Panc1 (cell line): ENCODE measurements around the gene BTN2A1. TPM values are rescaled to one million over a fixed set of nuclear protein-coding genes. Genes with fewer than 3 reads are reported as not detected.

ENCODE experiments used
- ATAC-seq: fragments of 200-7000 bp; cut with Tn5 transposase; 2 replicates; pipeline ENCODE4 v1.9.1; 2020; ENCODE audit warnings: mild to moderate bottlenecking, moderate library complexity
- BruUV-seq: library from RNA; stranded (reverse); fragments of 400-500 nt; replicated peaks from 2 replicates; lab custom pipeline; 2021; lab: Mats Ljungman, UMichigan
- CTCF ChIA-PET: fragments of 300-600 bp; sonication (Branson Sonifier 250); formaldehyde crosslinking; loops from one replicate; lab custom pipeline; 2022; ENCODE audit warnings: antibody characterized with exemption; lab: Charles Lee
- POLR2A ChIA-PET: fragments of 300-600 bp; sonication (Branson Sonifier 250); formaldehyde crosslinking; loops from one replicate; lab custom pipeline; 2022; ENCODE audit warnings: antibody characterized with exemption; lab: Charles Lee
- DNase-seq: peaks from one replicate; pipeline ENCODE4 v3.0.0-alpha.2; 2010; ENCODE audit warnings: low read depth, low spot score
- H3K27ac ChIP-seq: 2 replicates; pipeline ENCODE4 v1.5.1; 2011; ENCODE audit warnings: mild to moderate bottlenecking, low read length, inconsistent platforms
- H3K27me3 ChIP-seq: fragments of 200-500 bp; sonication (Bioruptor generic); 2 replicates; pipeline ENCODE4 v1.6.0; 2014; ENCODE audit warnings: low read length, inconsistent platforms; ENCODE audit not compliant: control insufficient read depth, insufficient read depth
- H3K36me3 ChIP-seq: fragments of 200-500 bp; sonication (Bioruptor generic); 2 replicates; pipeline ENCODE4 v1.5.1; 2014; ENCODE audit warnings: inconsistent platforms, mild to moderate bottlenecking, low read length, moderate library complexity; ENCODE audit not compliant: control insufficient read depth, insufficient read depth
- H3K4me1 ChIP-seq: 2 replicates; pipeline ENCODE4 v1.5.1; 2011; ENCODE audit warnings: inconsistent platforms, mild to moderate bottlenecking, low read length, moderate library complexity; ENCODE audit not compliant: control insufficient read depth, insufficient read depth
- H3K4me3 ChIP-seq, 2 experiments: 2 replicates each; pipeline ENCODE4 v1.5.1; 2011 to 2012; ENCODE audit warnings: low read depth in 2 of 2, low read length in 2 of 2, mild to moderate bottlenecking in 2 of 2, inconsistent platforms in 1 of 2, moderate library complexity in 1 of 2
- H3K9me3 ChIP-seq: fragments of 200-500 bp; sonication (Bioruptor generic); 2 replicates; pipeline ENCODE4 v1.5.1; 2014; ENCODE audit warnings: low read depth, mild to moderate bottlenecking, inconsistent platforms, low read length, moderate library complexity; ENCODE audit not compliant: control insufficient read depth, insufficient read depth
- POLR2AphosphoS5 ChIP-seq: IDR thresholded peaks from 2 replicates; pipeline ENCODE4 v1.6.1; 2012; ENCODE audit warnings: mild to moderate bottlenecking, low read depth, low read length, moderate library complexity
- SIN3A ChIP-seq: IDR thresholded peaks from 2 replicates; pipeline ENCODE4 v1.6.1; 2012; ENCODE audit warnings: low read depth, mild to moderate bottlenecking, low read length, moderate library complexity, borderline replicate concordance; ENCODE audit not compliant: insufficient read depth
- TCF7L2 ChIP-seq: IDR thresholded peaks from 2 replicates; pipeline ENCODE4 v1.6.1; 2011; ENCODE audit warnings: mild to moderate bottlenecking, low read depth, low read length, inconsistent platforms
- in situ Hi-C: cut with HindIII; loops from 2 replicates; pipeline ENCODE4 v1.10.0; 2016; ENCODE audit warnings: low sequenced_read_pairs, low pct_unique_long_range_greater_than_20kb
- intact Hi-C: fragments of 100-400 bp; cut with micrococcal nuclease; formaldehyde crosslinking; loops from one replicate; pipeline ENCODE4 v1.10.0; 2022; ENCODE audit not compliant: unreplicated experiment
- total RNA-seq: library from RNA; stranded (reverse); gene quantifications from one replicate; pipeline ENCODE4 v1.2.1, GENCODE V29; 2021; ENCODE audit not compliant: unreplicated experiment
- TF ChIP-seq, protein P1 (sequence below), 2 experiments: IDR thresholded peaks; 2 replicates each; pipeline ENCODE4 v1.6.1; 2011 to 2012; ENCODE audit warnings: low read depth in 2 of 2, control low read depth in 1 of 2, low read length in 1 of 2, mild to moderate bottlenecking in 1 of 2, moderate library complexity in 1 of 2; ENCODE audit not compliant: insufficient read depth in 1 of 2
- TF ChIP-seq, protein P2 (sequence below): fragments of 450-650 bp; IDR thresholded peaks from 2 replicates; pipeline ENCODE4 v1.5.1; 2017; ENCODE audit warnings: mild to moderate bottlenecking

The BTN2A1 gene
- total RNA-seq, 1 experiment from 2014 or later = 23.0 TPM

GRCh38 chr6:26468829-26469228 lies 11.1 kb downstream of the BTN2A1 start:
- Histone ChIP-seq H3K27me3 (no peaks in the 10 kb centered on the region), H3K27ac (no peak overlapping the region), H3K4me1 (no peaks in the 10 kb centered on the region), H3K9me3 (peaks cover 3% of the 10 kb centered on the region; the same call in 1 of the 2 replicates), H3K4me3 (no peak overlapping the region), H3K36me3 (peaks cover 10% of the 10 kb centered on the region)
- no peak; the same call in 1 of the 2 replicates for TF ChIP-seq POLR2AphosphoS5
- TF ChIP-seq TCF7L2 = no peak
- TF ChIP-seq, protein P1, sequence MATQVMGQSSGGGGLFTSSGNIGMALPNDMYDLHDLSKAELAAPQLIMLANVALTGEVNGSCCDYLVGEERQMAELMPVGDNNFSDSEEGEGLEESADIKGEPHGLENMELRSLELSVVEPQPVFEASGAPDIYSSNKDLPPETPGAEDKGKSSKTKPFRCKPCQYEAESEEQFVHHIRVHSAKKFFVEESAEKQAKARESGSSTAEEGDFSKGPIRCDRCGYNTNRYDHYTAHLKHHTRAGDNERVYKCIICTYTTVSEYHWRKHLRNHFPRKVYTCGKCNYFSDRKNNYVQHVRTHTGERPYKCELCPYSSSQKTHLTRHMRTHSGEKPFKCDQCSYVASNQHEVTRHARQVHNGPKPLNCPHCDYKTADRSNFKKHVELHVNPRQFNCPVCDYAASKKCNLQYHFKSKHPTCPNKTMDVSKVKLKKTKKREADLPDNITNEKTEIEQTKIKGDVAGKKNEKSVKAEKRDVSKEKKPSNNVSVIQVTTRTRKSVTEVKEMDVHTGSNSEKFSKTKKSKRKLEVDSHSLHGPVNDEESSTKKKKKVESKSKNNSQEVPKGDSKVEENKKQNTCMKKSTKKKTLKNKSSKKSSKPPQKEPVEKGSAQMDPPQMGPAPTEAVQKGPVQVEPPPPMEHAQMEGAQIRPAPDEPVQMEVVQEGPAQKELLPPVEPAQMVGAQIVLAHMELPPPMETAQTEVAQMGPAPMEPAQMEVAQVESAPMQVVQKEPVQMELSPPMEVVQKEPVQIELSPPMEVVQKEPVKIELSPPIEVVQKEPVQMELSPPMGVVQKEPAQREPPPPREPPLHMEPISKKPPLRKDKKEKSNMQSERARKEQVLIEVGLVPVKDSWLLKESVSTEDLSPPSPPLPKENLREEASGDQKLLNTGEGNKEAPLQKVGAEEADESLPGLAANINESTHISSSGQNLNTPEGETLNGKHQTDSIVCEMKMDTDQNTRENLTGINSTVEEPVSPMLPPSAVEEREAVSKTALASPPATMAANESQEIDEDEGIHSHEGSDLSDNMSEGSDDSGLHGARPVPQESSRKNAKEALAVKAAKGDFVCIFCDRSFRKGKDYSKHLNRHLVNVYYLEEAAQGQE (IDR thresholded peaks at IDR 0.05; ENCODE audit: insufficient read depth in 1 of 2, low read depth in 2 of 2, low read length in 1 of 2) = no peak
- TF ChIP-seq, protein P2, sequence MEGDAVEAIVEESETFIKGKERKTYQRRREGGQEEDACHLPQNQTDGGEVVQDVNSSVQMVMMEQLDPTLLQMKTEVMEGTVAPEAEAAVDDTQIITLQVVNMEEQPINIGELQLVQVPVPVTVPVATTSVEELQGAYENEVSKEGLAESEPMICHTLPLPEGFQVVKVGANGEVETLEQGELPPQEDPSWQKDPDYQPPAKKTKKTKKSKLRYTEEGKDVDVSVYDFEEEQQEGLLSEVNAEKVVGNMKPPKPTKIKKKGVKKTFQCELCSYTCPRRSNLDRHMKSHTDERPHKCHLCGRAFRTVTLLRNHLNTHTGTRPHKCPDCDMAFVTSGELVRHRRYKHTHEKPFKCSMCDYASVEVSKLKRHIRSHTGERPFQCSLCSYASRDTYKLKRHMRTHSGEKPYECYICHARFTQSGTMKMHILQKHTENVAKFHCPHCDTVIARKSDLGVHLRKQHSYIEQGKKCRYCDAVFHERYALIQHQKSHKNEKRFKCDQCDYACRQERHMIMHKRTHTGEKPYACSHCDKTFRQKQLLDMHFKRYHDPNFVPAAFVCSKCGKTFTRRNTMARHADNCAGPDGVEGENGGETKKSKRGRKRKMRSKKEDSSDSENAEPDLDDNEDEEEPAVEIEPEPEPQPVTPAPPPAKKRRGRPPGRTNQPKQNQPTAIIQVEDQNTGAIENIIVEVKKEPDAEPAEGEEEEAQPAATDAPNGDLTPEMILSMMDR = no peak
- no peak for TF ChIP-seq SIN3A
- BruUV-seq = TSS peak; percentile 37
- intact Hi-C loops = no loop called here
- ChIA-PET CTCF (no interaction called here), POLR2A (no interaction called here)
- no peak for ATAC-seq
- no peak for DNase-seq
- in situ Hi-C loops = no loop called here

GRCh38 chr6:26470643-26471042 lies 12.9 kb downstream of the BTN2A1 start:
- ChIA-PET POLR2A (no interaction called here), CTCF (no interaction called here)
- DNase-seq (no peak), ATAC-seq (no peak)
- BruUV-seq = no TSS peak
- Histone ChIP-seq H3K9me3 (peaks cover 3% of the 10 kb centered on the region; the same call in 1 of the 2 replicates), H3K36me3 (peaks cover 7% of the 10 kb centered on the region), H3K27ac (no peak overlapping the region), H3K4me1 (peaks cover 13% of the 10 kb centered on the region; the same call in 1 of the 2 replicates), H3K4me3 (no peak overlapping the region), H3K27me3 (no peaks in the 10 kb centered on the region)
- intact Hi-C loops (no loop called here), in situ Hi-C loops (no loop called here)
- TF ChIP-seq, protein P2 = no peak
- TF ChIP-seq TCF7L2 = no peak
- no peak for TF ChIP-seq SIN3A
- TF ChIP-seq POLR2AphosphoS5 = no peak
- TF ChIP-seq, protein P1 (IDR thresholded peaks at IDR 0.05; ENCODE audit: insufficient read depth in 1 of 2, low read depth in 2 of 2, low read length in 1 of 2) = no peak
